Ishikawa (cell line): ENCODE results near the gene PRICKLE2.

Experiments used
- CEBPB ChIP-seq: IDR thresholded peaks from 2 replicates; pipeline ENCODE4 v1.6.1; 2012
- CREB1 ChIP-seq: IDR thresholded peaks from 2 replicates; pipeline ENCODE4 v1.6.1; 2012; ENCODE audit warnings: low read depth
- EGR1 ChIP-seq: IDR thresholded peaks from 2 replicates; pipeline ENCODE4 v1.6.1; 2012
- EP300 ChIP-seq: IDR thresholded peaks from 2 replicates; pipeline ENCODE4 v1.6.1; 2012; ENCODE audit warnings: borderline replicate concordance
- FOXM1 ChIP-seq: IDR thresholded peaks from 2 replicates; pipeline ENCODE4 v1.6.1; 2012; ENCODE audit warnings: low read depth, borderline replicate concordance
- MAX ChIP-seq: IDR thresholded peaks from 2 replicates; pipeline ENCODE4 v1.6.1; 2012
- NFIC ChIP-seq: IDR thresholded peaks from 2 replicates; pipeline ENCODE4 v1.6.1; 2012
- RAD21 ChIP-seq: IDR thresholded peaks from 2 replicates; pipeline ENCODE4 v1.6.1; 2012; ENCODE audit warnings: low read depth
- REST ChIP-seq: IDR thresholded peaks from 2 replicates; pipeline ENCODE4 v1.6.1; 2012; ENCODE audit warnings: low read depth, mild to moderate bottlenecking
- TAF1 ChIP-seq: IDR thresholded peaks from 2 replicates; pipeline ENCODE4 v1.6.1; 2012; ENCODE audit warnings: low read depth, mild to moderate bottlenecking
- TCF12 ChIP-seq: IDR thresholded peaks from 2 replicates; pipeline ENCODE4 v1.6.1; 2012; ENCODE audit warnings: low read depth
- TEAD4 ChIP-seq: IDR thresholded peaks from 2 replicates; pipeline ENCODE4 v1.6.1; 2012
- USF1 ChIP-seq: IDR thresholded peaks from 2 replicates; pipeline ENCODE4 v1.6.1; 2012
- YY1 ChIP-seq: IDR thresholded peaks from 2 replicates; pipeline ENCODE4 v1.6.1; 2012; ENCODE audit warnings: low read depth
- ZBTB7A ChIP-seq: IDR thresholded peaks from 2 replicates; pipeline ENCODE4 v1.6.1; 2012; ENCODE audit warnings: low read depth

Gene PRICKLE2

GRCh38 chr3:64097920-64098319, 127.3 kb downstream of the PRICKLE2 start:
- TF ChIP-seq NFIC (no peak), EP300 (no peak), EGR1 (no peak), TAF1 (no peak), YY1 (no peak), RAD21 (no peak), ZBTB7A (no peak), FOXM1 (no peak)

- TF ChIP-seq EGR1, result no peak
- no peak for TF ChIP-seq USF1
- TF ChIP-seq TEAD4, result no peak
- no peak for TF ChIP-seq MAX
- no peak for TF ChIP-seq RAD21
- TF ChIP-seq YY1, result no peak
- no peak for TF ChIP-seq TAF1
- no peak for TF ChIP-seq CREB1
- TF ChIP-seq REST, result no peak
- no peak for TF ChIP-seq CEBPB
- TF ChIP-seq NFIC, result no peak
- TF ChIP-seq EP300, result no peak
- no peak for TF ChIP-seq FOXM1
- TF ChIP-seq ZBTB7A, result no peak
- no peak for TF ChIP-seq TCF12
Observed at GRCh38 chr3:64095802-64096201, 129.5 kb downstream of the PRICKLE2 start.

GRCh38 chr3:64094713-64095079, 130.6 kb downstream of the PRICKLE2 start:
- TF ChIP-seq YY1 (no peak), NFIC (no peak), MAX (no peak), CEBPB (no peak), ZBTB7A (no peak), CREB1 (no peak), TEAD4 (no peak), TAF1 (no peak)

GRCh38 chr3:64093825-64094712, 131.2 kb downstream of the PRICKLE2 start:
- TF ChIP-seq FOXM1, result no peak
- no peak for TF ChIP-seq CREB1
- no peak for TF ChIP-seq EGR1
- TF ChIP-seq USF1, result no peak
- TF ChIP-seq TAF1, result no peak
- TF ChIP-seq ZBTB7A, result no peak
- no peak for TF ChIP-seq CEBPB
- TF ChIP-seq YY1, result no peak
- TF ChIP-seq TCF12, result no peak

GRCh38 chr3:64093211-64093610, 132.1 kb downstream of the PRICKLE2 start:
- no peak for TF ChIP-seq CREB1

- TF ChIP-seq REST (no peak), RAD21 (no peak), TAF1 (no peak), TEAD4 (no peak), MAX (no peak), TCF12 (no peak), USF1 (no peak), EGR1 (no peak), ZBTB7A (no peak), CEBPB (no peak), FOXM1 (no peak), CREB1 (no peak), YY1 (no peak), EP300 (no peak), NFIC (no peak)
Observed at GRCh38 chr3:64091501-64091900, 133.8 kb downstream of the PRICKLE2 start.
